ENCODE results near the gene FANCC. TPM values are rescaled to one million over a fixed set of nuclear protein-coding genes. Genes with fewer than 3 reads are reported as not detected.

The FANCC gene
- total RNA-seq, 2 donors from 2014 or later: 10.5 to 23.6 TPM

GRCh38 chr9:95143591-95144561, 173.6 kb downstream of the FANCC start:
- Histone ChIP-seq H3K27ac (peak overlapping the region; percentile 15), H3K4me3 (no peak overlapping the region), H3K9me3 (no peaks in the 10 kb centered on the region), H3K4me1 (no peaks in the 10 kb centered on the region), H3K27me3 (no peaks in the 10 kb centered on the region), H3K9ac (ENCODE audit: low read depth in 2 of 2, low read length in 2 of 2) (no peak overlapping the region), H3K36me3 (no peaks in the 10 kb centered on the region)
- intact Hi-C loops (cut with DNase I): no loop called here
- no peak for TF ChIP-seq CTCF (IDR thresholded peaks at IDR 0.05)
- DNase-seq: peak; percentile 79

GRCh38 chr9:95142728-95143127, 174.8 kb downstream of the FANCC start:
- no peak for DNase-seq
- no peaks in the 10 kb centered on the region for H3K27me3 ChIP-seq
- TF ChIP-seq CTCF (IDR thresholded peaks at IDR 0.05): no peak
- peak overlapping the region; percentile 9 for H3K27ac ChIP-seq
- H3K4me3 ChIP-seq: no peak overlapping the region
- intact Hi-C loops (cut with DNase I): no loop called here
- H3K9me3 ChIP-seq: no peaks in the 10 kb centered on the region
- no peaks in the 10 kb centered on the region for H3K36me3 ChIP-seq
- H3K9ac ChIP-seq (ENCODE audit: low read depth in 2 of 2, low read length in 2 of 2): no peak overlapping the region
- no peaks in the 10 kb centered on the region for H3K4me1 ChIP-seq

GRCh38 chr9:95142315-95142714, 175.2 kb downstream of the FANCC start:
- Histone ChIP-seq H3K4me1 (no peaks in the 10 kb centered on the region), H3K9me3 (no peaks in the 10 kb centered on the region), H3K36me3 (no peaks in the 10 kb centered on the region), H3K27ac (peak overlapping the region; percentile 9), H3K27me3 (no peaks in the 10 kb centered on the region), H3K9ac (ENCODE audit: low read depth in 2 of 2, low read length in 2 of 2) (no peak overlapping the region), H3K4me3 (no peak overlapping the region)
- no peak for DNase-seq
- intact Hi-C loops (cut with DNase I): no loop called here
- TF ChIP-seq CTCF (IDR thresholded peaks at IDR 0.05): no peak

GRCh38 chr9:95140821-95141220, 176.7 kb downstream of the FANCC start:
- intact Hi-C loops (cut with DNase I): no loop called here
- Histone ChIP-seq H3K4me1 (no peaks in the 10 kb centered on the region), H3K27me3 (no peaks in the 10 kb centered on the region), H3K36me3 (no peaks in the 10 kb centered on the region), H3K9me3 (no peaks in the 10 kb centered on the region), H3K4me3 (no peak overlapping the region), H3K27ac (no peak overlapping the region), H3K9ac (ENCODE audit: low read depth in 2 of 2, low read length in 2 of 2) (no peak overlapping the region)
- TF ChIP-seq CTCF (IDR thresholded peaks at IDR 0.05): no peak
- no peak for DNase-seq

GRCh38 chr9:95139126-95139525, 178.4 kb downstream of the FANCC start:
- Histone ChIP-seq H3K4me1 (peaks cover 4% of the 10 kb centered on the region), H3K27ac (no peak overlapping the region), H3K4me3 (no peak overlapping the region), H3K9me3 (no peaks in the 10 kb centered on the region), H3K27me3 (no peaks in the 10 kb centered on the region), H3K9ac (ENCODE audit: low read depth in 2 of 2, low read length in 2 of 2) (no peak overlapping the region), H3K36me3 (no peaks in the 10 kb centered on the region)
- DNase-seq: no peak
- intact Hi-C loops (cut with DNase I): no loop called here
- no peak for TF ChIP-seq CTCF (IDR thresholded peaks at IDR 0.05)
